NK-92 treated with Interleukin-12 subunit alpha and Interleukin-12 subunit beta, amount 100 ng/mL, for 24 hours (cell line): Measurements from ENCODE around the gene PRRT1.

Experiments used
- DNase-seq: peaks from one replicate; lab custom pipeline; 2025; lab: John Stamatoyannopoulos, UW

Gene PRRT1

DNA sequence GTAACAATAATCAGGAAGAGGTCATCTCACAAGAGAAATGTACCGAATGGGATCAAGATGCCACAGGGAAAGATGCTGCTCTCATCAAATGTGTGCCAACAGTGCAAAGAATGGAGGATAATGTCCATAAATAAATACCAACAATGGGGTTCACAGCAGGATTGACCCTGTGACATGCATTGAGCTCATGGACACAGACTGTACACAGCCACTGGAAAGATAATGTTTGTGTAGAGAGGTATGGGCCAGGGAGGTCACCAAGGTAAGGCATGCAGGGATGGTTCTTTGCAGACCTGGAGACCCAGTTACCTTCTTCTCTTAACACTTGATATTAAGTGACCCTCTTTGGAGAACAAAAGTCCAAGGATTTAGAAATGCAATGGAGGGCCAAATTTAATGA, 22.7 kb upstream of the PRRT1 start:
- DNase-seq: no peak

DNA sequence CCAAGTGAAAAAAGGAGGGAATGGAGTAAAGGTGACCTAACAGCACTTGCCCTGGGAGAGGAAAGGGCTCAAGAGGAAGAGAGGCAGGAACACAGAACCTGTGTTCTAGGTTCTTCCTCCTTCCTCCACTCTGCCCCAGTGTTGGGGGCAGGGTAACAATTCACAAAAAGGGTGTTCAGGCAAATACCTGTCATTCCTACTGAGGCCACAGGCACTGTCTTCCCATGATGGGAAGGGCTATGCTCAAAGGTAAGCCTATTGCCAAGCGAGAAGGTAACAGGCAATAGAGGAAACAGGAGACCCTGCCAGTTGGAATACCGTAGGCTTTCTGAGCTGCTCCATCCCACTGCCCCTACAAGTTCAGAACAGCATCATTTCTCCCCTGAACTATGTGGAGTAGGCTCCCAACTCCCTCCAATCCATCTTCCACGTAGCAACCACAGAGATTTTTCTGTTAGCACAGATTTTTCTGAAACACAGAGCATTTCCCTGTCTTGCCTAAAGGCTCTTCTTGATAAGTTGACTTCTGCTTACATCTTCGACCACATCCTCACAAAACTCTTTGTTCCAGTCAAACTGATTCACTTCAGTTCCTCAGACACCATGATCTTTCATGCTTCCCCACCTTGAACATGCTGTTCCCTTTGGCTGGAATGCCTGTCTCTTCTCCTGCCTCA, 21.4 kb upstream of the PRRT1 start:
- DNase-seq: no peak

DNA sequence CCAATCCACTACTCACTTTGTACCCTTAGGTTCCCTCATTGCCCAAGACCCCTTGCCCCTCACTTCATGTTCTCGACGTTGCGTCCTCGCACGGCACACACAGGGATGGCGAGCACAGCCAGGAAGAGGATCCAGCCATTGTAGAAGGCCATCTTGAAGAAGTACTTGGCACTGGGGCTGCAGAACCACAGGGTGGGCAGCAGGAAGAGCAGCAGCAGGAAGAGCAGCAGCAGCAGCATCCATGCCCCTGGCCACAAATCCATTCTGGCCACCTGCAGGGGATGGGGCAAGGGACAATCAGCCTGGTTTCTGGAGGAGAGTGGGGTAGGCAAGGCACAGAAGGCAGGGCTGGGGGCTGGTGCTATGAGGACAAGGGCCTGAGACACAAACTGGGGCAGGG, 19.5 kb upstream of the PRRT1 start:
- DNase-seq: no peak

DNA sequence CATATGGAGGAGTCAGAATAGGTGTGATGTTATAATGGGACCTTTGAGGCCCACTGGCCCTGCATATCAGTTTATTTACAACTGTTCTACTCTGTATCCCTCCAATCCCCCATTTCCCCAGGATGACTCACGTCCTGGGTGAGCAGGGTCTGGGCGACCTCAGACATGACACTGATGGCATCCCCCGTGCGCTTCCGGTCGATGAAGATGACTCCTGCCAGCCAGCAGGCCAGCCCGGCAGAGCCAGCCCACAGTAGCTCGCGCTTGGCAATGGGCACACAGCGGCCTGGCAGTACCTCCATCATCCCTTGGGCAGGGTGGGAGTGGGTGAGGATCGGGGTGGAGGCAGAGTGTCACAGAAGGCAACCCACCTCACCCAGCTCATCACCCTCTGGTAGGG, 18.6 kb upstream of the PRRT1 start:
- no peak for DNase-seq

DNA sequence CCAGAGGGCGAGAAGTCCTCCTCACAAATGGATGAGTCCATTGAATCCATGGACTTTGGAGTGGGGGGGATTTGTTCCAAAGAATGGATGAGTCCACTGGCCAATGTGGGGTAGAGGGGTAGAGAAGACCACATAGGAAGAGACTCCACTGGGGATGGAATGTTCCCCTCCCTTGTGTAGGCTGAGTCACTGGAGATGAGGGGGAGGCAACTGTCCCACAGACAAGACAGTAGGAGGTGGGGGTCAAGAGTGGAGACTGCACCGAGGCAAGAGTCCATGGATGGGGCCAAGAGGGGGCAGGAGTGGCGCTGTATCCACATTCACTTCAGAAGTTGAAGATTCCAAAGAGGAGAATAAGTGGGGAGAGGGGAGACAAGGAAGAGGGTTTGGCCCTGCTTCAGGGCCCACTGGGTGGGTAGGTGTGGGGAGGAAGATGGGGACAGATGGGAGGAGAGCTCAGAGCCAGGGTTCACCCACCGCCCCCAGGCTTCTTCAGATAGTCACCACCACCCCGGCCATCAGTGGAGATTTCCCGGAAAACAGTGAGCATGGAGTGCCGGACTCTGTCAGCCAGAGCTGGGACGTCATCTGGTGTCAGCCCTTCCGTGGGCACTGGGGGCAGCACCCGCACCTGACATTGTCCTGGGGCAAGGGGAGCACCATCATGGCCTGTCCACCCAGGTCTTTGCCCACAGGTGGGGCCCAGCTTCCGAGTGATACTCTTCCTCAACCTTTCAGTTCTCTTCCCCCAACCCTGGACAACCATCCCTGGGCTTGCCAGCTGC, 17.3 kb upstream of the PRRT1 start:
- DNase-seq: no peak

DNA sequence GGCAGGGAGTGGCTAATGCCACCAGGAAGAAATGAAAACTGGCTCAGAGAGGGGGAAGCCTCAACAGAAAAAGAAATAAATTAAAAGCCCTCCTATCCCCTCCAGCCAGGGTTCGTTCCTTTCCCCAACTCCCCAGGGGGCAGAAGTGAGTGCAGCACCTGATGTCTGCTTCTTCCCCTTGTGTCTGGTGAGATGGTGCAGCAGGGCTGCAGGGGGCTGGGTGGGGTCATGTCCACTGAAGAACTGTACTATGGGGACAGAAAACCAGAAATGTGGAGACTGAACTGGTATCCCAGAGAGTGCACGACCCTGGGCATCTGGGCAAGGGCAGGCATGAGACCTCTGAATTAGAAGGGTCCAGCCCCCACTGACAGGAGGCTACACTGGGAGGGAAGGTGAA, 16.6 kb upstream of the PRRT1 start:
- DNase-seq: no peak

DNA sequence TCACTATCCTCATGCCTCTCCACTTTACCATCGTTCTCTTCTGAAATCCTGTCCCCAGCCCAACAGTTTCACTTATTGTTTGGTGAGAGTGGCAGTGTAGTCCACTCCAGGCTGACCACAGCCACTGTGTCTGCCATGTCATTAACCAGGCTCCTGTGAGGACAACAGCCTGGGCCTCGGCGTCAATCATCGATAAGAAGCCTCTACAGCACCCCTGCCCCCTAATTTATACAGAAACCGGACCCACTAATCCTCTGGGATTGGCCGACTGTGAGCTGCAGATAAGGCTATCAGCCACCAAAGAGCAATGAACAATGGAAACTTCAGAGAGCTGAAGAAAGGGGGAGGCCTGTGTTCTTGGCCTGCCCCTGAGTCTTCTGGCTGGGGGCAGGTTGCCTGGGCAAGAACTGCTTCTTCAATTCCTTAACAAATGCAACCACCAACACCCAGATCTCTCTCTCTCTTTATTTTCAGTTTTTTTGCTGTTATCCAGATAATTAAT, 16.1 kb upstream of the PRRT1 start:
- DNase-seq: no peak

DNA sequence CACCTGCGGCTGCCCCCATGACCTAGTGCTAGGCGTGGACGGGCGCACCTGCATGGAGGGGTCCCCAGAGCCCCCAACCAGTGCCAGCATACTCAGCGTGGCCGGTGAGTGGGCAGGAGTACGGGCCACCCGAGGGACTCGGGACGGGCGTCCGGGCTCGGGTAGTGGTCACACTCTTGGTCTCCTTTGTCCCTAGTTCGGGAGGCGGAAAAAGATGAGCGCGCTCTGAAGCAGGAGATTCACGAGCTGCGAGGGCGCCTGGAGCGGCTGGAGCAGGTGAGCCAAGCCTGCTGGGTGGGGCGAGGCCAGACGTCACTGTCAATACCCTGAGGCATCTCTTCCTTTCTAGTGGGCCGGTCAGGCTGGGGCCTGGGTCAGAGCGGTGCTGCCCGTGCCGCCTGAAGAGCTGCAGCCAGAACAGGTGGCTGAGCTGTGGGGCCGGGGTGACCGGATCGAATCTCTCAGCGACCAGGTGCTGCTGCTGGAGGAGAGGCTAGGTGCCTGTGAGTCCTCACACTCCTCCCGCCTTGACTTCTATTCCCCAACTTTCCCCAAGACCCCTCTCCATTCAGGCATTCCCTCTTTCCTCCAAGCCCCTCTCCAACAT, 15.5 kb upstream of the PRRT1 start:
- no peak for DNase-seq

DNA sequence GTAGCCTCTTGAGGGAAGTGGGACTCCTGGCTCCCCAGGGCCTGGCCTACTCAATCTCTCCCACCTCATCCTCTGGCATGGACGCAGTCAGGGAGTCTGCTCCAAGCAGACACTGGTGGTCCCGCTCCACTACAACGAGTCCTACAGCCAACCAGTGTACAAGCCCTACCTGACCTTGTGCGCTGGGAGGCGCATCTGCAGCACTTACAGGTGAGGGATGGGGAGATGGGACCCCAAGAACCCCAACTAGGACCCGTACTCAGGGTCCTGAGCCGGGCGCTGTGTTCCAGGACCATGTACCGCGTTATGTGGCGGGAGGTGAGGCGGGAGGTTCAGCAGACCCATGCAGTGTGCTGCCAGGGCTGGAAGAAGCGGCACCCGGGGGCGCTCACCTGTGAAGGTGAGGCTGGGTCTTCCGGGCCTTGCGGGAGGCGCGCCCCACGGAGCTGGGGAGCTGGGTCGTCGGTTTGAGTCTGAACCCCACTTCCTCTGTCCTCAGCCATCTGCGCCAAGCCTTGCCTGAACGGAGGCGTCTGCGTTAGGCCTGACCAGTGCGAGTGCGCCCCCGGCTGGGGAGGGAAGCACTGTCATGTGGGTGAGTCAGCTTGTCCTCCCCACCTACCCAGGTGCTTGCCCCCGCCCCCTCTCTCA, 14.8 kb upstream of the PRRT1 start:
- no peak for DNase-seq

DNA sequence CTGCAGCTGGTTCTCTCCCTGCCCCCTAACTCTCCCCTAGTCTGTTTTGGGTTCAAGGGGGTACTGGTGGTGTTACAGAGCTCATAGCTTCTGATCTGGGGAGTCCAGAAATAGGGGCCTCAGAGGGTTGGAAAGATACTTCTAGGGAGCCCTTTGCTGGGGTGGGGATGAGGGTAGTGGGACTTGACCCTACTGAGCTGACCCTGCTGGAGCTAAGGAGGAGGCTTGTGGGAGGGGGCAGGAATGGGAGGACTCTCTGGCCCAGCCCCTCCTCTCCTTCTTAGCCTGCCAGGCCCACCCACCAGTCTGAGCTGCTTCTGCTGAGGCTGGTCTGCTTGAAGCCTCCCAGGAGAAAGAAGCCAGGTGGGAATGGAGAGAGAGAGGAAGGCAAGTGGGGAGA, 12.6 kb upstream of the PRRT1 start, which contains the start of gene EGFL8:
EGFL8 (plus strand) TSS at position 301 of the 400 bp plus-strand sequence. CDS start 1,571 bp downstream, outside the sequence.
- DNase-seq: no peak

DNA sequence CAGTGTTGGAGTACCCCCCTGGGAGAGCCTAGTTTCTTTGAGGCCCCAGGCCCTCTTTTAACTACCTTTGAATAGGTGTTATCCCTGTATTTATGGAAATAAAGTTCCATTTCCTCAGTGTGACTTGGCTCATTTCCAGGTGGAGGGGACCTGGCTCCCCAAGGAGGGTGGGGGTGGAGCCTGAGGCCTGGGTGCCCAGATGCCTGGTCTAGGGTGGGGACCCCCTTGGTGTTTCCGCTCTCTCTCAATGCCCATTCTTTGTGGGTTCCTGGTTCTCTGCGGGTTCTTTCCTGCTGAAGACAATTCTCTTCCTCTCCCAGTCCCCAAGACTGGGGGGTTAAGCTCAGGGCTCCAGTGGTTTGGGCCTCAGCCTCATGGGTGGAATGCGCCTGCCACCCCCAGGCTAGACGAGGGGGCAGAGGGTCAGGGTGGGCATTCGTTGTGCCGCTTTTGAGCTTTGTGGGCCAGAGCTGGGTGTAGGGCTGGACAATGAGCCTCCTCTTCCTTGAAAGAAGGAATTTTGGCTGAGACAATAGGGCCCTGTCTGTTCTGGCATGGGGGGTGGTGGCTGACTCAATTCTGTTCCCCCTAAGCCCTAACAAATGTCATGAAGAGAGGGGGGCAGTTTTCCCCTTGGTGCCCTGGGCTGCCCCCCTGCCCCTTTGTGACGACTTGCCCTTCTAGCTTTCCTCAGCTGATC, 12.0 kb upstream of the PRRT1 start:
- DNase-seq: no peak

DNA sequence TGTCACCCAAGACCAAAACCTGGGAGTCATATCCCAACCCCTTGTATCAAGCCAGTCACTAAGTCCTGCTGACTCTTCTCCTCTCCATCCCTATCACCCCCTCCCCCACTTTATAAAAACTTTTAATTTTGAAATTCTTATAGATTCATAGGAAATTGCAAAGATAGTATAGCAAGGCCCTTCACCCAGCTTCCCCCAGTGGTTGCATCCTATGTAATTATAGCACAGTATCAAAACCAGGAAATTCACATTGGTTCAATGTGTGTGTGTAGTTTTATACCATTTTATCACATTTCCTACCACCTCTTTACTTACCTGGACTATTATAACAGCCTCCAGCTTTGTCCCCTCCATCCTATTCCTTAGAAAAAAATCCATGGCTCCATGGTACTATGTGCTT, 6.3 kb upstream of the PRRT1 start:
- DNase-seq: no peak

DNA sequence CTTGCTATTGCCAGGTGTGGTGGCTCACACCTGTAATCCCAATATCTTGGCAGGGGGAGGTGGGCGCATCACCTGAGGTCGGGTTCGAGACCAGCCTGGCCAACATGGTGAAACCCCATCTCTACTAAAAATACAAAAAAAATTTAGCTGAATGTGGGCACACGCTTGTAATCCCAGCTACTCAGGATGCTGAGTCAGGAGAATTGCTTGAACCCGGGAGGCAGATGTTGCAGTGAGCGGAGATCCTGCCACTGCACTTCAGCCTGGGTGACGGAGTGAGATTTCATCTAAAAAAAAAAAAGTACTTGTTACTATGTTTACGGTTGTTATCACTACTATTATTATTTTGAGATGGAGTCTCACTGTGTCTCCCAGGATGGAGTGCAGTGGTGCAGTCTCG, 5.2 kb upstream of the PRRT1 start:
- DNase-seq: no peak

DNA sequence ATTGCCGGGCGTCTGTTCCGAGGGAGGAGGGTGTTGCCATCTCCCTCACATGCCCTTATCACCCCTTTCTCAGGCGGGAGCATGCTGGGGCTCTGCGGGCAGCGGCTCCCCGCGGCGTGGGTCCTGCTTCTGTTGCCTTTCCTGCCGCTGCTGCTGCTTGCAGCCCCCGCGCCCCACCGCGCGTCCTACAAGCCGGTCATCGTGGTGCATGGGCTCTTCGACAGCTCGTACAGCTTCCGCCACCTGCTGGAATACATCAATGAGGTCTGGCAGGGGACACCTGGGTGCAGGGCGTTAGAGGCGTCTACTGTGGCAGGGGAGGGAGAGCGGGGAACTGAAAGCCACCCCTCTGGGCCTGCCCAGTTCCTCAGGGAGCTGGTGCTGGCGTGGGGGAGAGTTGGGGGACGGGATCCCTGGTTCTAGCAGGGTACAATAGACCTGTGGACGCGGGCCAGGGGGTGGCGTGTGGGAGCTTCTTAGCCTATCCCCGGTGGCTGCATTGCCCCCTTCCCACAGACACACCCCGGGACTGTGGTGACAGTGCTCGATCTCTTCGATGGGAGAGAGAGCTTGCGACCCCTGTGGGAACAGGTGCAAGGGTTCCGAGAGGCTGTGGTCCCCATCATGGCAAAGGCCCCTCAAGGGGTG, 2.9 kb upstream of the PRRT1 start:
- peak; percentile 26 for DNase-seq

DNA sequence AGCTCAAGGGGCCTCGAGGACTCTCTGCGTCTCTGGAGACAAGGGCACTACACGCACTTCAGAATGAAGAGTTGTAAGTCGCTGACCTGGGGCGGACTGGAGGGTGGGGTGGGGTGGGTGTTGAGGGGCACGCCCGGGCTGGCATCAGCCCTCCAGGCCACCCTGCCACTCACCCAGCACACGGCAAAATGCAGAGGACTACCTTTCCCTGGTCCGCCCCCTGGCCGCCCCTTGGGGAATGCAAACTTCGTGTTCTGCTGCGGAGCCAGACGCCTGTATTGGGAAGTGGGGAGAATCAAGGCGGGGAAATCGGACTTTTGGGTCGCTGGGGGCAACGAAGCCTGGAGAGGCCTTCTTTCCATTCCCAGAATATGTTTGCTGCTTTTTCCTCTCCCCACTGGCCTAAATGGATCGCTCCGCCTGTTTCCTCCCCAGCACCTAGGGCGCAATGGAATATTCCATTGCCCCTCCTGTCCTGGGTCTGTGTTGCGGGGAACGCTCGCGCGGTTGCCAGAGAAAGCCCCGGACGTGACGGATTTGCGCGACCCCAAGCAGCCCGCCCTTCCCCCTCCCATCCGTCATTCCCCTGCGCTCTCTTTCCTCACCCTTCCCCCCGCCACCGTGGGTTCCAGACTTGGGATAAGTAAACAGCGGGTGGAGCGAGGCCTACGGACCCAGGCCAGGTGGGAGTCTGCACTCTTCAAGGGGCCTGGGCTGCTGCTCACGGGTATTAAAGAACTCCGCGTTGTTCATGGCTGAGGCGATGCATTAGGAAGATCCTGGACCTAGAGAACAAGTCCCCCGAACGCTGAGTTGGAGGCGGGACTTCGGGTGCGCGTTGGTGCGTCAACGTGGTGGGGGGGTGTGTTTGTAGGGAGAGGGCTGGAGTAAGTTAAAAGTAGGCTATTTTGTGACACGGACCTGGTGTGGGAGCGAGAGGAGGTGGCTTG, 2.1 kb upstream of the PRRT1 start, which contains the start of gene PPT2:
PPT2 (plus strand) TSS at position 578 of the 950 bp plus-strand sequence. CDS start 454 bp downstream, outside the sequence.
- DNase-seq: no peak

DNA sequence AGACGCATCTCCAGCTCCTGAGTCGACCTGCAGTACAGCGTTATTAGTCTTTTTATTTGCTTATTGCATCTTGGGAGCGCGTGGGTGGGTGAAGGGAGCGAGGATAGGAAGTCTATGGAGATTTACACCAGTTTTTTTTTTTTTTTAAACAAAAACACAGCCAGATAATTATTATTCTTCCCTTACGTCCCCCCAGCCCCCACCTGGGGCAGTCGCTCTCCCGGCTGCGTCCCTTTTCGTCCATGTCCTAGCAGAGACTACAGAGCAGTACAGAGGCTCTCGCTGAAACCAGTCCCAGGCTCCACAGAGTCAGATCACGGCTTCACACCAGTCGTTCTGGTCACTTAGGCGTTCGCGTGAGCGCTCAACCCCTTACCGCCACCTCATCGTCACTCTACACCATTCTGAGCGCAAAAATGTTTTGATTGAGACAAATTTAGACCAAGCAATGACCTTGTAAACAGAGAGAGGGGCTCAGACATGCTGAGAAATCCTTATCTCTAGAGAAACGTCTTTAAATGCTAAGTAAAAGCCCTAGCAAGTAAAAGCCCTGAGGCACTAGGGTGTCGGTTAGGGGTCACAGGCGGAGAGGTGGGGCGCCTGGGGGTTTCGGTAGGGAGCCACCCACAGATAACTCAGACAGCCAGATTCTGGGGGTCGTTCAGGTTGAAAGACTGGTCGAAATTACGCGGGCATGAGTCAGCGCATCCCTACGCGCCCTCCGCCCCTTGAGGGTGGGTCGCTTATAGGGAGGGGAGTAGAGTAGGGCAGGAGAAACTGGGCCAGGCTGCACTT, 1.2 kb upstream of the PRRT1 start:
- DNase-seq: no peak

DNA sequence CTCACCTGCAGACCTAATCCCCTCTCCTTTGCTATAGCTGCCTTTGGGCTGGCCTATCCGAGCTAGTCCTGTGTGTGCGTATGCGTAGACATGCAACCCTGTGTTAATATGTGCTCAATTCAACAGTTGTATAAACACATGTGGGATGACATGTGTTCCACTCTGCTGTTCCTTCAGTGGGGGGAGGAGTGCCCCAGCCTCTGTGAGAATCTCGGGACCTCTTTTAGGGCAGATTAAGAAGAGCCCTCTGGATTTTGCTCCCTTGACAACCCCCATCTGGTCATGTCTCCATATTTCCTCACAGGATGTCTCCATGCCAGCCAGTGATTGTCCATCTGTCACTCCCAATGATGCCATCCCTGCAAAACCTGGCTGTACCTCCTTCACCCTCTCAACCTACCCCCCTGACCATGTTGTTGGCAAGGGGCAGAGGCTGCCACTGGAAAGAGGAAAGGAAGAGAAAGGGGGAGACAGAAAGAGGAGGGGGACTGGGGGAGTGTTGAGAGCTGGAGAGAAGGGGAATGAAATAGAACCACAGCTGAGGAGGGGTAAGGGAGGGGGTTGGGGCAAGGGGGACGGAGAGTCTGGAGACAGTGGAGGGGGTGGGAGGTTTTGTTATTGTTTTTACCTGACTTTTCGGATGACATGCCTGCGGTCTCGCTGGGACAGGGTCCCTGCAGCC, 417 bp downstream of the PRRT1 start:
- DNase-seq: no peak
